Subcutaneous abdominal adipose tissue (tissue), 5 donors: ENCODE measurements around the gene MICU1.

Experiments used
- H3K27ac ChIP-seq: one replicate; pipeline ENCODE4 v1.7.0; 2013; ENCODE audit warnings: low read depth, mild to moderate bottlenecking, inconsistent platforms, low read length, moderate library complexity
- H3K27me3 ChIP-seq, 5 donors: one replicate each; pipeline ENCODE4 v1.7.0; 2013; ENCODE audit warnings: low read length in 5 of 5, inconsistent platforms in 1 of 5; ENCODE audit not compliant: control insufficient read depth in 5 of 5, insufficient read depth in 4 of 5
- H3K36me3 ChIP-seq, 5 donors: one replicate each; pipeline ENCODE4 v1.7.0; 2013; ENCODE audit warnings: low read length in 5 of 5; ENCODE audit not compliant: control insufficient read depth in 5 of 5, insufficient read depth in 5 of 5
- H3K4me1 ChIP-seq, 5 donors: one replicate each; pipeline ENCODE4 v1.7.0; 2013; ENCODE audit warnings: low read length in 5 of 5, mild to moderate bottlenecking in 3 of 5, moderate library complexity in 1 of 5; ENCODE audit not compliant: control insufficient read depth in 5 of 5, insufficient read depth in 5 of 5
- H3K4me3 ChIP-seq, 5 donors: one replicate each; pipeline ENCODE4 v1.7.0; 2013; ENCODE audit warnings: low read length in 5 of 5, low read depth in 1 of 5
- H3K9ac ChIP-seq, 5 donors: one replicate each; pipeline ENCODE4 v1.7.0; 2013; ENCODE audit warnings: low read length in 5 of 5, mild to moderate bottlenecking in 4 of 5, moderate library complexity in 3 of 5
- H3K9me3 ChIP-seq, 5 donors: one replicate each; pipeline ENCODE4 v1.7.0; 2013; ENCODE audit warnings: low read length in 5 of 5; ENCODE audit not compliant: control insufficient read depth in 5 of 5
- donor health status: healthy.
- donor health status: healthy.
- donor health status: healthy.
- donor health status: healthy.
- donor health status: healthy.

The MICU1 gene

DNA sequence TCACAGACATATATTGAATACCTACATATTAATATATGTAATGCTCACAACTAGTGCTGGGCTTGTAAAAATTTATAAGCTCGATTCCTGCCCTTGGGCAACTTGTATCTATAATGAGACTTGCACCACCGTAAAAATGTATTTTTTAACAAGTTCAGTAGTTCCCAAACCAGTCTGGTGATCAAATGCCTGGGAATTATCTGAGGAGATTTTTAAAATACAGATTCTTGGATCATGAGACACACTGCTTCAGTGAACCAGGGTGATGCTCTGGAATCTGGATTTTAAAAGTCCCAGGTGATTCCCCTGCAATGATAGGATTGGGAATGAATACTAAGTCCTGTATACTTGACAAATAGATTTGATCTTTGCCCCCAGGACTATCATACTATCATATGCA lies 4.3 kb upstream of the MICU1 start:
- Histone ChIP-seq H3K4me1 (peaks cover 0 to 8% (median 6%) of the 10 kb centered on the region in 5 donors), H3K27me3 (no peaks in the 10 kb centered on the region), H3K4me3 (no peak overlapping the region), H3K36me3 (no peaks in the 10 kb centered on the region), H3K9ac (no peak overlapping the region), H3K27ac (no peak overlapping the region), H3K9me3 (no peaks in the 10 kb centered on the region)

DNA sequence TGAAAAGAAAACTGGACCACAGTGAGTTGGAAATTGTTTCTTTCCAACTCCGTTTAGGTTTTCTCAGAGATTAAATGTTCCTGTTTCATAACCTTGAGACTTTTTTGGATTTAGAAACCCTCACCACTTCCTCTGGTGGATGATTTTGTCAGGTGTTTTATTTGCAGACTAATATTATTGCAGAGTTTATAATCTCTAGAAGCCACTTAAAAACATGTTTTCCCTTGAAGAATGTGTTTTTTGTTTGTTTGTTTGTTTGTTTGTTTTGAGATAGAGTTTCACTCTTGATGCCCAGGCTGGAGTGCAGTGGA lies 520 bp upstream of the MICU1 start:
- Histone ChIP-seq H3K9ac (peak overlapping the region in 4 of 5 donors; percentile 59 to 72 (median 65)), H3K36me3 (no peaks in the 10 kb centered on the region), H3K4me3 (peak overlapping the region; percentile 50 to 100 (median 93)), H3K4me1 (peaks cover 0 to 17% (median 15%) of the 10 kb centered on the region in 5 donors), H3K27me3 (no peaks in the 10 kb centered on the region), H3K9me3 (no peaks in the 10 kb centered on the region), H3K27ac (peak overlapping the region; percentile 82)

- peaks cover 0 to 17% (median 15%) of the 10 kb centered on the region in 5 donors for H3K4me1 ChIP-seq
Observed at GRCh38 chr10:72625276-72625607, 637 bp downstream of the MICU1 start.

DNA sequence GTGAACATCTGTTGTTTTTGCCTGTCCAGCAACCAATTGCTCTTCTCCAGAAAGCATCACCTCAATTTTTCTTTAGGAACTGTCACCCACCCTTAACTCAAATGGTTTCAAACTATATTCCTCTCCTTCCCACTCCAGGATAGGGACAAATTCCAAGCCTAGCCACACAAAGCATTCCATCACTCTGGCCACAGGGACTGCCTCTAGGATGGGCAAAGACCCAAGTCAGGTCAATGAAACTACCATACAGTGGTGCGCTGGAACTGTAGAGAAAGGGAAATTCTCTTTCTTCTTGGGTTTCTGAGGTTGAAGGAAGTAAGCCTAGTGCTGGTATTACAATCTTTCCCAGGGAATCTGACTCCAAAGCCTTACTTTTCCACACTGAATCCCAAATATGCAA lies 3.6 kb downstream of the MICU1 start:
- no peak overlapping the region for H3K4me3 ChIP-seq
- no peaks in the 10 kb centered on the region for H3K27me3 ChIP-seq
- H3K27ac ChIP-seq, result no peak overlapping the region
- no peak overlapping the region for H3K9ac ChIP-seq
- no peaks in the 10 kb centered on the region for H3K36me3 ChIP-seq
- peaks cover 0 to 17% (median 15%) of the 10 kb centered on the region in 5 donors for H3K4me1 ChIP-seq
- no peaks in the 10 kb centered on the region for H3K9me3 ChIP-seq

More at GRCh38 chr10:72625276-72625607, 637 bp downstream of the MICU1 start:
- Histone ChIP-seq H3K27me3 (no peaks in the 10 kb centered on the region), H3K4me3 (peak overlapping the region; percentile 93 to 100 (median 97)), H3K9ac (peak overlapping the region; percentile 80 to 99 (median 95)), H3K36me3 (no peaks in the 10 kb centered on the region), H3K9me3 (no peaks in the 10 kb centered on the region), H3K27ac (peak overlapping the region; percentile 94)

DNA sequence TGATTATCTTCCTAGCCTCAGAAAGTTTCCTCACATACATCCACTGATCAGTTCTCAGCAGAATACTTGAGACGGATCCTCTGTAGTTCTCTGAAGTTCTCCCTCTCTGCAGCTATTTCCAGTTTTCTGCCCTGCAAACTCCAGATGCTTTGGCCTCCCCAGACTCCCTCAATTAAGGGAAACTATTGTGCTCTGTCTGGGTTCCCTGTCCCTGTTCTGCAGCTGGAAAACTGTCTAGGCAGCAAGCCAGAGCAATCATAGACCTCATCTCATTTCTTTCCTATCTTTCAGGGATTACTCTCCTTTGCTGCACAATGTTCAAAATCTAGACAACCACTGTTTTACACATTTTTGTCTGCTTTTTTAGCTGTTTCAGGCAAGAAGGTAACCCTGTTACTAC lies 9.2 kb downstream of the MICU1 start:
- H3K4me3 ChIP-seq, result no peak overlapping the region
- H3K9ac ChIP-seq, result no peak overlapping the region
- no peaks in the 10 kb centered on the region for H3K36me3 ChIP-seq
- no peak overlapping the region for H3K27ac ChIP-seq
- H3K27me3 ChIP-seq, result no peaks in the 10 kb centered on the region
- peaks cover 0 to 2% (median 0%) of the 10 kb centered on the region in 5 donors for H3K9me3 ChIP-seq
- peaks cover 0 to 10% (median 6%) of the 10 kb centered on the region in 5 donors for H3K4me1 ChIP-seq

GRCh38 chr10:72615970-72616369 lies 9.9 kb downstream of the MICU1 start:
- H3K9ac ChIP-seq, result no peak overlapping the region
- H3K4me1 ChIP-seq, result peaks cover 0 to 11% (median 9%) of the 10 kb centered on the region in 5 donors
- peaks cover 0 to 2% (median 0%) of the 10 kb centered on the region in 5 donors for H3K9me3 ChIP-seq
- no peaks in the 10 kb centered on the region for H3K27me3 ChIP-seq
- H3K27ac ChIP-seq, result no peak overlapping the region
- no peak overlapping the region for H3K4me3 ChIP-seq
- H3K36me3 ChIP-seq, result no peaks in the 10 kb centered on the region

DNA sequence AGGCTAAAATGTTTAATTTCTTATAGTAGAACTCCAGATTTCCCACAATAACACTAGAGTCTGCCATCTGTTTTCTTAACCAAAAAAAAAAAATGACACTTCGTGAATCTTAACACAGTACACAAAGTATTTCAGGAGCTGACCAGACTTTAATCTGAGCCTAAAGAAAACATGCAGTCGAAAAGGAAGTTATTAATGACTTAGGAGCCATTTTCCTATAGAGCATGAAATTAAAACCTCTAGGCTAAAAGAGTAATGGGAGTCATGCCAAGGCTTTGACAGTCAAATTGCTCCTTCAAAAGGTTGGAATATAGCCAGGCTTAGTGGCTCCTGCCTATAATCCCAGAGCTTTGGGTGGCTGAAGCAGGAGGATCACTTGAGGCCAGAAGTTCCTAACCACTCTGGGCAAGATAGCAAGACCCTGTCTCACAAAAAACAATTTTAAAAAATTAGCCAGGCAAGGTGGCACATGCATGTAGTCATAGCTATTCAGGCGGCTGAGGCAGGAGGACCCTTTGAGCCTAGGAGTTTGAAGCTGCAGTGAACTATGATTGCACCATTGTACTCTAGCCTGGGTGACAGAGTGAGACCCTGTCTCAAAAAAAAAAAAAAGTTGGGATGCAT lies 13.6 kb downstream of the MICU1 start:
- H3K27ac ChIP-seq, result peak overlapping the region; percentile 74
- peaks cover 0 to 2% (median 0%) of the 10 kb centered on the region in 5 donors for H3K9me3 ChIP-seq
- no peaks in the 10 kb centered on the region for H3K27me3 ChIP-seq
- H3K4me1 ChIP-seq, result peaks cover 0 to 11% (median 9%) of the 10 kb centered on the region in 5 donors
- H3K9ac ChIP-seq, result peak overlapping the region in 4 of 5 donors; percentile 4 to 64 (median 58)
- H3K36me3 ChIP-seq, result no peaks in the 10 kb centered on the region
- peak overlapping the region; percentile 26 to 57 (median 37) for H3K4me3 ChIP-seq

GRCh38 chr10:72611783-72612182 lies 14.1 kb downstream of the MICU1 start:
- peak overlapping the region in 4 of 5 donors; percentile 4 to 64 (median 58) for H3K9ac ChIP-seq
- peak overlapping the region; percentile 74 for H3K27ac ChIP-seq
- H3K4me1 ChIP-seq, result peaks cover 0 to 11% (median 9%) of the 10 kb centered on the region in 5 donors
- no peaks in the 10 kb centered on the region for H3K27me3 ChIP-seq
- H3K4me3 ChIP-seq, result peak overlapping the region; percentile 26 to 57 (median 37)
- no peaks in the 10 kb centered on the region for H3K36me3 ChIP-seq
- peaks cover 0 to 2% (median 0%) of the 10 kb centered on the region in 5 donors for H3K9me3 ChIP-seq

GRCh38 chr10:72610466-72610865 lies 15.4 kb downstream of the MICU1 start:
- H3K36me3 ChIP-seq, result no peaks in the 10 kb centered on the region
- H3K27ac ChIP-seq, result no peak overlapping the region
- H3K9me3 ChIP-seq, result peaks cover 0 to 2% (median 0%) of the 10 kb centered on the region in 5 donors
- H3K4me1 ChIP-seq, result peaks cover 0 to 11% (median 9%) of the 10 kb centered on the region in 5 donors
- H3K4me3 ChIP-seq, result no peak overlapping the region
- H3K27me3 ChIP-seq, result no peaks in the 10 kb centered on the region
- no peak overlapping the region for H3K9ac ChIP-seq

GRCh38 chr10:72605122-72605521 lies 20.8 kb downstream of the MICU1 start:
- no peak overlapping the region for H3K9ac ChIP-seq
- H3K4me3 ChIP-seq, result no peak overlapping the region
- H3K9me3 ChIP-seq, result no peaks in the 10 kb centered on the region
- H3K4me1 ChIP-seq, result peaks cover 0 to 5% (median 2%) of the 10 kb centered on the region in 5 donors
- H3K27ac ChIP-seq, result no peak overlapping the region
- H3K36me3 ChIP-seq, result no peaks in the 10 kb centered on the region
- no peaks in the 10 kb centered on the region for H3K27me3 ChIP-seq
